ENCODE results near the gene RND1. TPM values are rescaled to one million over a fixed set of nuclear protein-coding genes. Genes with fewer than 3 reads are reported as not detected.

The RND1 gene
- total RNA-seq, 3 donors from 2014 or later = 1.1 to 3.5 (median 2.4) TPM

DNA sequence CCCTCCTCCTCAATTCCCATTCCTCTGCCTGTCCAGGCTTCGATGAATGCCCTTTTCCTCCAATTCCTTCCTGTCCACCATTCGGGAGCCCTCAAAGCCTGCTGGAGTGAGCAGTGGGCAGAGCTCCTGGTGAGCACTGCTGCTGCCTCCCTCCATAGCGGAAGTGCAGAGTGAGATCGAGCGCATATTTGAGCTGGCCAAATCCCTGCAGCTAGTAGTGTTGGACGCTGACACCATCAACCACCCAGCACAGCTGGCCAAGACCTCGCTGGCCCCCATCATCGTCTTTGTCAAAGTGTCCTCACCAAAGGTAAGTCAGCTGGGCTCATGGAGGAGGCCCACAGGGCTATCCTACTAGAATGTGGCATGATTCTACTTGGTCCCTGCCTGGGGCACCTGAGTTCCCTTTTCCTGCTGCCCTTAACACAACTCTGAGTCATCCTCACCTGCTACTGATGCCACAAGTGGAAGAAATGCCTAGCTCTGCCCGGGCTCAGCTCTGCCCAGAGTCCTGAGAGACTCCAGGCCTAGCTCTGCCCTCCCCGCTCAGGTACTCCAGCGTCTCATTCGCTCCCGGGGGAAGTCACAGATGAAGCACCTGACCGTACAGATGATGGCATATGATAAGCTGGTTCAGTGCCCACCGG lies 39.3 kb downstream of the RND1 start:
- H3K36me3 ChIP-seq (ENCODE audit: low read depth) = peaks cover 5% of the 10 kb centered on the region
- H3K9me3 ChIP-seq = no peaks in the 10 kb centered on the region
- ATAC-seq (no peak), DNase-seq (no peak)
- intact Hi-C loops (cut with DNase I, micrococcal nuclease) = no loop called here
- no peak for TF ChIP-seq CTCF (IDR thresholded peaks at IDR 0.05)
- H3K4me1 ChIP-seq (ENCODE audit: low read depth) = no peaks in the 10 kb centered on the region
- no peak overlapping the region for H3K4me3 ChIP-seq

DNA sequence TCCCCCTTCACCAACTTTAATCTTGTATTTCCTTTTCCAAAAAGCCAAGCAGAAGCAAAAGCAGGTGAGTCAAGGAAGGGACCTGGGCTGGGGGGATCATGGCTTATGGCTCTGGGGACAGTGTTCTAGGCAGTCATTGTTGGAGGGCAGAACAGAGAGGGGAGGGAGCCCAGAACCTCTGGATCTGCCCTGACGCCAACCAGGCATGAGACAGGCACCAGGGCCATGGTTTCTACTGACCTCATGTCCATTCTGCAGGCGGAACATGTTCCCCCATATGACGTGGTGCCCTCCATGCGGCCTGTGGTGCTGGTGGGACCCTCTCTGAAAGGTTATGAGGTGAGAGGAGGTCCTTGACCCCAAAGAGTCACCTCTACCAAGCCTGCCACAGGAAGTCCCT lies 40.8 kb downstream of the RND1 start:
- no peak overlapping the region for H3K4me3 ChIP-seq
- no peaks in the 10 kb centered on the region for H3K9me3 ChIP-seq
- H3K4me1 ChIP-seq (ENCODE audit: low read depth) = no peaks in the 10 kb centered on the region
- peaks cover 5% of the 10 kb centered on the region for H3K36me3 ChIP-seq (ENCODE audit: low read depth)
- no peak for TF ChIP-seq CTCF (IDR thresholded peaks at IDR 0.05)
- DNase-seq (no peak), ATAC-seq (no peak)
- intact Hi-C loops (cut with DNase I, micrococcal nuclease) = no loop called here

- peak; percentile 42 for ATAC-seq
- Histone ChIP-seq H3K36me3 (ENCODE audit: low read depth) (peaks cover under 1% of the 10 kb centered on the region), H3K9me3 (no peaks in the 10 kb centered on the region), H3K4me3 (no peak overlapping the region), H3K4me1 (ENCODE audit: low read depth) (no peaks in the 10 kb centered on the region)
- no peak for TF ChIP-seq CTCF (IDR thresholded peaks at IDR 0.05)
- intact Hi-C loops (cut with DNase I, micrococcal nuclease) = no loop called here
- DNase-seq = no peak
Observed at GRCh38 chr12:48824112-48824511, 41.6 kb downstream of the RND1 start.

DNA sequence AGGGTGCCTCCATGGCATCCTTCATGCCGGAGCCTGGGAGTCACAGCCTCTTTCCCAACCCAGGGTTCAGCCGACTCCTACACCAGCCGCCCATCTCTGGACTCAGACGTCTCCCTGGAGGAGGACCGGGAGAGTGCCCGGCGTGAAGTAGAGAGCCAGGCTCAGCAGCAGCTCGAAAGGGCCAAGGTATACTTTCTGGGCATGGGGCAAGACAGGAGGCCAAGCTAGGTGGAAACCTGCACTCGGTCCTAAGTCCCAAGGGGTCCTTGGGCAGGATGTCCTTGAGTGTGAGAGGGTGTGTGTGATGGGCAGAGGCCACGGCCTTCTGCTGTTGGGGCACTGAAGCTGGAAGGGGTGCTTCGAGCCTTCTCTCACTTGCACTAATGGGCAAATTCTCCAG lies 42.4 kb downstream of the RND1 start:
- Histone ChIP-seq H3K4me3 (no peak overlapping the region), H3K36me3 (ENCODE audit: low read depth) (no peaks in the 10 kb centered on the region), H3K4me1 (ENCODE audit: low read depth) (no peaks in the 10 kb centered on the region), H3K9me3 (no peaks in the 10 kb centered on the region)
- ATAC-seq (no peak), DNase-seq (no peak)
- intact Hi-C loops (cut with DNase I, micrococcal nuclease) = no loop called here
- TF ChIP-seq CTCF (IDR thresholded peaks at IDR 0.05) = no peak

- Histone ChIP-seq H3K4me3 (no peak overlapping the region), H3K36me3 (ENCODE audit: low read depth) (no peaks in the 10 kb centered on the region), H3K4me1 (ENCODE audit: low read depth) (peaks cover 4% of the 10 kb centered on the region), H3K9me3 (no peaks in the 10 kb centered on the region)
- intact Hi-C loops (cut with DNase I, micrococcal nuclease) = no loop called here
- no peak for TF ChIP-seq CTCF (IDR thresholded peaks at IDR 0.05)
- ATAC-seq = no peak
- no peak for DNase-seq
Observed at GRCh38 chr12:48822711-48823110, 43.0 kb downstream of the RND1 start.

DNA sequence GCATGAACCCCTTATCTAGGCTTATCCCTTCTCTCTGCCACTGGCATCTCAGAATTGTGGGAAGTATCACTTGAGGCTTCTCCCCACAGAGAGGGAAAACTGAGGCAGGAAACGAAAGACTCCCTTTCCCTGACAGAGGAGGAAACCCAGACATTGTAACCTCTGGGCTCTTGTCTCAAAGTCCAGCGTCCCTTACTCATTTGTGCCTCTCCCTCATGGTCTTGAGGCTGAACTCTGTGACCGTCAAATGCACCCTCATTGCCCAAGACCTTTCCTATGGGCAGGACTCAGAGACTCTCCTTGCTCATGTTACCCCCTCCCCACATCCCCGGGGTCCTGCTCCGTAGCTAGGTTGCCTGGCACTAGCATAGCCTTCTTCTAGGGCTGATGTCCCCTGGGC lies 43.5 kb downstream of the RND1 start:
- no peak overlapping the region for H3K4me3 ChIP-seq
- no peaks in the 10 kb centered on the region for H3K36me3 ChIP-seq (ENCODE audit: low read depth)
- ATAC-seq = no peak
- no peak for DNase-seq
- no peak for TF ChIP-seq CTCF (IDR thresholded peaks at IDR 0.05)
- peaks cover 7% of the 10 kb centered on the region for H3K4me1 ChIP-seq (ENCODE audit: low read depth)
- no peaks in the 10 kb centered on the region for H3K9me3 ChIP-seq
- intact Hi-C loops (cut with DNase I, micrococcal nuclease) = no loop called here

Data from mucosa of descending colon (tissue), 3 donors.